Measurements from ENCODE around the gene FKBP9. TPM values are rescaled to one million over a fixed set of nuclear protein-coding genes. Genes with fewer than 3 reads are reported as not detected.
"Not testable (repeated sequence)": the region's sequence is repeated elsewhere in the genome, so short reads cannot be mapped to it uniquely, and the experiment has no call there.

Gene FKBP9
- total and polyA plus RNA-seq, 2 donors: 12.1 to 12.8 TPM

GRCh38 chr7:32997956-32998355 lies 40.7 kb downstream of the FKBP9 start:
- not testable (repeated sequence) for H3K36me3 ChIP-seq (ENCODE audit: control insufficient read depth in 2 of 2, insufficient read depth in 2 of 2, low read length in 1 of 2); DNase-seq (ENCODE audit: low read depth in 6 of 9, low spot score in 9 of 9); H3K4me3 ChIP-seq (ENCODE audit: low read length in 2 of 2); H3K27ac ChIP-seq (ENCODE audit: low read depth in 1 of 2, low read length in 1 of 2); H3K27me3 ChIP-seq (ENCODE audit: control insufficient read depth in 2 of 2, insufficient read depth in 1 of 2, low read length in 1 of 2); H3K9me3 ChIP-seq (ENCODE audit: control insufficient read depth in 2 of 2, insufficient read depth in 1 of 2, low read length in 1 of 2); H3K4me1 ChIP-seq (ENCODE audit: control insufficient read depth in 2 of 2, insufficient read depth in 2 of 2, low read length in 2 of 2)
- WGBS: 83% methylated on average over 3 of the region's 4 CpGs

GRCh38 chr7:32998361-32999171 lies 41.3 kb downstream of the FKBP9 start:
- H3K27me3 ChIP-seq (ENCODE audit: control insufficient read depth in 2 of 2, insufficient read depth in 1 of 2, low read length in 1 of 2); H3K4me3 ChIP-seq (ENCODE audit: low read length in 2 of 2): not testable (repeated sequence)
- 12% methylated on average over 14 of the region's 14 CpGs for WGBS

GRCh38 chr7:32999380-32999779 lies 42.1 kb downstream of the FKBP9 start:
- H3K27ac ChIP-seq (ENCODE audit: low read depth in 1 of 2, low read length in 1 of 2); H3K4me3 ChIP-seq (ENCODE audit: low read length in 2 of 2); H3K36me3 ChIP-seq (ENCODE audit: control insufficient read depth in 2 of 2, insufficient read depth in 2 of 2, low read length in 1 of 2); H3K9me3 ChIP-seq (ENCODE audit: control insufficient read depth in 2 of 2, insufficient read depth in 1 of 2, low read length in 1 of 2); H3K4me1 ChIP-seq (ENCODE audit: control insufficient read depth in 2 of 2, insufficient read depth in 2 of 2, low read length in 2 of 2); DNase-seq (ENCODE audit: low read depth in 6 of 9, low spot score in 9 of 9); H3K27me3 ChIP-seq (ENCODE audit: control insufficient read depth in 2 of 2, insufficient read depth in 1 of 2, low read length in 1 of 2): not testable (repeated sequence)
- WGBS: 62% methylated on average over 4 of the region's 4 CpGs

More at GRCh38 chr7:32998361-32999171, 41.3 kb downstream of the FKBP9 start:
- not testable (repeated sequence) for H3K4me1 ChIP-seq (ENCODE audit: control insufficient read depth in 2 of 2, insufficient read depth in 2 of 2, low read length in 2 of 2); H3K27ac ChIP-seq (ENCODE audit: low read depth in 1 of 2, low read length in 1 of 2); H3K9me3 ChIP-seq (ENCODE audit: control insufficient read depth in 2 of 2, insufficient read depth in 1 of 2, low read length in 1 of 2); H3K36me3 ChIP-seq (ENCODE audit: control insufficient read depth in 2 of 2, insufficient read depth in 2 of 2, low read length in 1 of 2); DNase-seq (ENCODE audit: low read depth in 6 of 9, low spot score in 9 of 9)

- H3K27ac ChIP-seq (ENCODE audit: low read depth in 1 of 2, low read length in 1 of 2); H3K27me3 ChIP-seq (ENCODE audit: control insufficient read depth in 2 of 2, insufficient read depth in 1 of 2, low read length in 1 of 2); DNase-seq (ENCODE audit: low read depth in 6 of 9, low spot score in 9 of 9); H3K4me3 ChIP-seq (ENCODE audit: low read length in 2 of 2); H3K9me3 ChIP-seq (ENCODE audit: control insufficient read depth in 2 of 2, insufficient read depth in 1 of 2, low read length in 1 of 2); H3K4me1 ChIP-seq (ENCODE audit: control insufficient read depth in 2 of 2, insufficient read depth in 2 of 2, low read length in 2 of 2); H3K36me3 ChIP-seq (ENCODE audit: control insufficient read depth in 2 of 2, insufficient read depth in 2 of 2, low read length in 1 of 2): not testable (repeated sequence)
Measured at GRCh38 chr7:33003111-33003510, 45.9 kb downstream of the FKBP9 start.

- not testable (repeated sequence) for H3K9me3 ChIP-seq (ENCODE audit: control insufficient read depth in 2 of 2, insufficient read depth in 1 of 2, low read length in 1 of 2); H3K27ac ChIP-seq (ENCODE audit: low read depth in 1 of 2, low read length in 1 of 2); DNase-seq (ENCODE audit: low read depth in 6 of 9, low spot score in 9 of 9); H3K27me3 ChIP-seq (ENCODE audit: control insufficient read depth in 2 of 2, insufficient read depth in 1 of 2, low read length in 1 of 2); H3K36me3 ChIP-seq (ENCODE audit: control insufficient read depth in 2 of 2, insufficient read depth in 2 of 2, low read length in 1 of 2); H3K4me3 ChIP-seq (ENCODE audit: low read length in 2 of 2); H3K4me1 ChIP-seq (ENCODE audit: control insufficient read depth in 2 of 2, insufficient read depth in 2 of 2, low read length in 2 of 2)
- 96% methylated on average over 10 of the region's 10 CpGs for WGBS
Measured at GRCh38 chr7:33004104-33004616, 46.9 kb downstream of the FKBP9 start.

- H3K27ac ChIP-seq (ENCODE audit: low read depth in 1 of 2, low read length in 1 of 2); H3K36me3 ChIP-seq (ENCODE audit: control insufficient read depth in 2 of 2, insufficient read depth in 2 of 2, low read length in 1 of 2); H3K9me3 ChIP-seq (ENCODE audit: control insufficient read depth in 2 of 2, insufficient read depth in 1 of 2, low read length in 1 of 2); H3K27me3 ChIP-seq (ENCODE audit: control insufficient read depth in 2 of 2, insufficient read depth in 1 of 2, low read length in 1 of 2); H3K4me3 ChIP-seq (ENCODE audit: low read length in 2 of 2); DNase-seq (ENCODE audit: low read depth in 6 of 9, low spot score in 9 of 9); H3K4me1 ChIP-seq (ENCODE audit: control insufficient read depth in 2 of 2, insufficient read depth in 2 of 2, low read length in 2 of 2): not testable (repeated sequence)
- WGBS: 98% methylated on average over 8 of the region's 8 CpGs
Measured at GRCh38 chr7:33005193-33005592, 48.0 kb downstream of the FKBP9 start.

GRCh38 chr7:33005690-33006089 lies 48.5 kb downstream of the FKBP9 start:
- H3K27me3 ChIP-seq (ENCODE audit: control insufficient read depth in 2 of 2, insufficient read depth in 1 of 2, low read length in 1 of 2); H3K4me1 ChIP-seq (ENCODE audit: control insufficient read depth in 2 of 2, insufficient read depth in 2 of 2, low read length in 2 of 2); H3K9me3 ChIP-seq (ENCODE audit: control insufficient read depth in 2 of 2, insufficient read depth in 1 of 2, low read length in 1 of 2); H3K36me3 ChIP-seq (ENCODE audit: control insufficient read depth in 2 of 2, insufficient read depth in 2 of 2, low read length in 1 of 2); H3K27ac ChIP-seq (ENCODE audit: low read depth in 1 of 2, low read length in 1 of 2); DNase-seq (ENCODE audit: low read depth in 6 of 9, low spot score in 9 of 9); H3K4me3 ChIP-seq (ENCODE audit: low read length in 2 of 2): not testable (repeated sequence)
- WGBS: 100% methylated on average over 4 of the region's 4 CpGs

GRCh38 chr7:33009734-33010133 lies 52.5 kb downstream of the FKBP9 start:
- Histone ChIP-seq H3K4me3 (ENCODE audit: low read length in 2 of 2) (no peak overlapping the region), H3K4me1 (ENCODE audit: control insufficient read depth in 2 of 2, insufficient read depth in 2 of 2, low read length in 2 of 2) (no peaks in the 10 kb centered on the region), H3K36me3 (ENCODE audit: control insufficient read depth in 2 of 2, insufficient read depth in 2 of 2, low read length in 1 of 2) (peaks cover 10 to 16% of the 10 kb centered on the region in 2 donors), H3K27me3 (ENCODE audit: control insufficient read depth in 2 of 2, insufficient read depth in 1 of 2, low read length in 1 of 2) (no peaks in the 10 kb centered on the region), H3K9me3 (ENCODE audit: control insufficient read depth in 2 of 2, insufficient read depth in 1 of 2, low read length in 1 of 2) (no peaks in the 10 kb centered on the region), H3K27ac (ENCODE audit: low read depth in 1 of 2, low read length in 1 of 2) (no peak overlapping the region)
- WGBS: over 99% methylated on average over 2 of the region's 2 CpGs
- no peak for DNase-seq (ENCODE audit: low read depth in 6 of 9, low spot score in 9 of 9)

- Histone ChIP-seq H3K9me3 (ENCODE audit: control insufficient read depth in 2 of 2, insufficient read depth in 1 of 2, low read length in 1 of 2) (no peaks in the 10 kb centered on the region), H3K36me3 (ENCODE audit: control insufficient read depth in 2 of 2, insufficient read depth in 2 of 2, low read length in 1 of 2) (peaks cover 14 to 27% of the 10 kb centered on the region in 2 donors), H3K4me1 (ENCODE audit: control insufficient read depth in 2 of 2, insufficient read depth in 2 of 2, low read length in 2 of 2) (no peaks in the 10 kb centered on the region), H3K27me3 (ENCODE audit: control insufficient read depth in 2 of 2, insufficient read depth in 1 of 2, low read length in 1 of 2) (no peaks in the 10 kb centered on the region), H3K4me3 (ENCODE audit: low read length in 2 of 2) (no peak overlapping the region), H3K27ac (ENCODE audit: low read depth in 1 of 2, low read length in 1 of 2) (no peak overlapping the region)
- no peak for DNase-seq (ENCODE audit: low read depth in 6 of 9, low spot score in 9 of 9)
Measured at GRCh38 chr7:33012364-33012763, 55.1 kb downstream of the FKBP9 start.

All from thymus (tissue), 11 donors.